Measurements from ENCODE around the gene RPTOR. TPM values are rescaled to one million over a fixed set of nuclear protein-coding genes. Genes with fewer than 3 reads are reported as not detected.

Gene RPTOR
- total and polyA plus RNA-seq, 2 donors (not counting 3 experiments of a cell fraction or from before 2014, with no cell fraction given) = 10.7 to 41.8 TPM

DNA sequence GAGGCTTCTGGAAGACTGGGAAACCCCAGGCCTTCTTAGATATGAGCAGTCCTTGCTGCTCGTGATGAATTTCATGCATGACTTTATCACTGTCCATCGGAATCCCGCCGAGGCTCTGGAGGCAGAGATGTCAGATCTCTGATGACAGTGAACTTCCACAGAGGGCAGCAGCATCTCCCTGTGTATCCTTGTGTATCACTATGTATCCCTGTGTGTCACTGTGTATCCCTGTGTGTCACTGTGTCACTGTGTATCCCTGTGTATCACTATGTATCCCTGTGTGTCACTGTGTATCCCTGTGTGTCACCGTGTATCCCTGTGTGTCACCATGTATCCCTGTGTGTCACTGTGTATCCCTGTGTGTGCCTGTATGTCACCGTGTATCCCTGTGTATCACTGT lies 286.9 kb downstream of the RPTOR start:
- no peak overlapping the region for H2AFZ ChIP-seq (ENCODE audit: low read depth, low read length)
- H3K4me1 ChIP-seq (ENCODE audit: control insufficient read depth, extremely low read depth, insufficient read depth, low read length) = peaks cover 27% of the 10 kb centered on the region
- TF ChIP-seq, protein P1, sequence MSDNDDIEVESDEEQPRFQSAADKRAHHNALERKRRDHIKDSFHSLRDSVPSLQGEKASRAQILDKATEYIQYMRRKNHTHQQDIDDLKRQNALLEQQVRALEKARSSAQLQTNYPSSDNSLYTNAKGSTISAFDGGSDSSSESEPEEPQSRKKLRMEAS (IDR thresholded peaks at IDR 0.05; ENCODE audit: insufficient read depth, insufficient read length) = no peak
- TF ChIP-seq POLR2A (IDR thresholded peaks at IDR 0.05; ENCODE audit: low read depth, low read length) = no peak
- no peak for TF ChIP-seq MYC (IDR thresholded peaks at IDR 0.05; ENCODE audit: low read depth, low read length)
- TF ChIP-seq POLR2AphosphoS5 (IDR thresholded peaks at IDR 0.05; ENCODE audit: insufficient read depth, low read depth, low read length) = no peak
- TF ChIP-seq JUN (IDR thresholded peaks at IDR 0.05; ENCODE audit: borderline replicate concordance, insufficient read depth, insufficient read length, low read depth) = no peak
- no peak for TF ChIP-seq GATA2 (IDR thresholded peaks at IDR 0.05; ENCODE audit: insufficient read depth, insufficient read length, low read depth, low read length)
- TF ChIP-seq EZH2 (IDR thresholded peaks at IDR 0.05; ENCODE audit: borderline replicate concordance, low read depth, low read length, severe bottlenecking) = no peak
- TF ChIP-seq FOS (IDR thresholded peaks at IDR 0.05; ENCODE audit: borderline replicate concordance, insufficient read depth, low read length) = no peak
- TF ChIP-seq, protein P2, sequence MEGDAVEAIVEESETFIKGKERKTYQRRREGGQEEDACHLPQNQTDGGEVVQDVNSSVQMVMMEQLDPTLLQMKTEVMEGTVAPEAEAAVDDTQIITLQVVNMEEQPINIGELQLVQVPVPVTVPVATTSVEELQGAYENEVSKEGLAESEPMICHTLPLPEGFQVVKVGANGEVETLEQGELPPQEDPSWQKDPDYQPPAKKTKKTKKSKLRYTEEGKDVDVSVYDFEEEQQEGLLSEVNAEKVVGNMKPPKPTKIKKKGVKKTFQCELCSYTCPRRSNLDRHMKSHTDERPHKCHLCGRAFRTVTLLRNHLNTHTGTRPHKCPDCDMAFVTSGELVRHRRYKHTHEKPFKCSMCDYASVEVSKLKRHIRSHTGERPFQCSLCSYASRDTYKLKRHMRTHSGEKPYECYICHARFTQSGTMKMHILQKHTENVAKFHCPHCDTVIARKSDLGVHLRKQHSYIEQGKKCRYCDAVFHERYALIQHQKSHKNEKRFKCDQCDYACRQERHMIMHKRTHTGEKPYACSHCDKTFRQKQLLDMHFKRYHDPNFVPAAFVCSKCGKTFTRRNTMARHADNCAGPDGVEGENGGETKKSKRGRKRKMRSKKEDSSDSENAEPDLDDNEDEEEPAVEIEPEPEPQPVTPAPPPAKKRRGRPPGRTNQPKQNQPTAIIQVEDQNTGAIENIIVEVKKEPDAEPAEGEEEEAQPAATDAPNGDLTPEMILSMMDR (IDR thresholded peaks at IDR 0.05; ENCODE audit: extremely low read depth in 1 of 2, insufficient read depth in 1 of 2, low read depth in 1 of 2, low read length in 2 of 2) = no peak
- BruUV-seq (replicated peaks) = no TSS peak
- FAIRE-seq = no peak
- intact Hi-C loops (cut with micrococcal nuclease) (loop anchor here (10.0 kb wide), 1 partner anchor 287 kb away; the partner anchor contains the start of gene RPTOR), dilution Hi-C loops (cut with MboI; ENCODE audit: extremely low pct_ligation_motif_present, low sequenced_read_pairs) (no loop called here)
- no peaks in the 10 kb centered on the region for H3K36me3 ChIP-seq (ENCODE audit: control insufficient read depth in 2 of 2, extremely low read depth in 1 of 2, insufficient read depth in 2 of 2, low read length in 2 of 2)
- no peaks in the 10 kb centered on the region for H3K9me3 ChIP-seq (replicated peaks; ENCODE audit: control insufficient read depth, insufficient read depth, low read length)
- H3K4me2 ChIP-seq (ENCODE audit: insufficient read depth, low read length) = no peak overlapping the region
- no peaks in the 10 kb centered on the region for H3K27me3 ChIP-seq (ENCODE audit: control insufficient read depth in 2 of 2, insufficient read depth in 2 of 2, low read length in 2 of 2)
- ChIA-PET POLR2A (no interaction called here), CTCF (interaction anchor here (1.8 kb wide), 1 partner anchor 77 kb away, joined by 6 read pairs; no protein-coding TSS in a partner anchor)
- H3K27ac ChIP-seq (ENCODE audit: insufficient read depth, low read depth, low read length) = no peak overlapping the region
- no peaks in the 10 kb centered on the region for H3K79me2 ChIP-seq (ENCODE audit: control insufficient read depth, insufficient read depth, low read length)
- H3K9me1 ChIP-seq (replicated peaks; ENCODE audit: control insufficient read depth, extremely low read depth, insufficient read depth, low read length) = no peaks in the 10 kb centered on the region
- H3K4me3 ChIP-seq (replicated peaks in 1 of 3; ENCODE audit: insufficient read depth in 1 of 3, low read depth in 1 of 3, low read length in 3 of 3) = no peak overlapping the region
- DNase-seq (ENCODE audit: low read depth, low spot score) = no peak
- H3K9ac ChIP-seq (replicated peaks; ENCODE audit: extremely low read depth, insufficient read depth, low read length) = no peak overlapping the region
- H4K20me1 ChIP-seq (replicated peaks; ENCODE audit: control insufficient read depth, extremely low read depth, insufficient read depth, low read length) = no peaks in the 10 kb centered on the region

Data from endothelial cell of umbilical vein (primary cell).